ENCODE data around the gene AWAT1.

DNA sequence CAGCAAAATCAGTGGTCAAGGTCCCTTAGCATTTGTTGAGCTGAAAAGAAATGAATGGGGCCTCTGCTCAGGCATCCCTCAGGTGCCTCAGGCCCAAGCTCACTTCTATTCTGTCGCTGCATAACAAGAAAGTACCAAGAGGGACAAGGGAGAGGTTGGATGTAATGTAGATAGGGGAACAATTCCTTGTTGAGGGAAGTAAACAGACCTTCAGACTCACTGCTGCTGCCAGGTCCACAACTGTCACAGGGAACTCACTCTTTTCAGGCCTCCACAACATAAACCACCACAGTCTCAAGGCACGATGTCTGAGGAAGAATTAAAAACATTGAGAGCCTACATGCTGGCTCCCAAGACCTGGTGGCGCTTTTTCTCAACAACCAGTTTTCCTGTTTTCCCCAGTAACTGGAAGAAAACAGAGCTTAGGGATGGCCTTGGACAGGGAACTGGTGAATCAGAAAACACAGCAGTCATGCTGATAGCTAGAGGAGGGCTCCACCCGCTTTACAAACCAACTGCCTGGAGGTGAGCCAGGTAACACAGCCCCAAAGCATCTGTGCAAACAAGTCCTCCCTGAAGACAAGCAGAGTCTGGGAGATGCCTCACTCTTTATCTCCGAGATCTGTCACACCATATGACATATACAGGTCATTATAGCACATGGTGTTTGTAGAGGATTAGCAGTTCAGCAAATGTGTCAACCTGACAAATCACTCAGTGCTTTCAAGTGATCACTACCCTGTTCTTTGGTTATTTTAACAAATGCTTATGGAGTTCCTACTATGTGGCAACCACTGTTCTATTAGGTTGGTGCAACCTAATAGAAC lies 14.3 kb upstream of the AWAT1 start:
- no peak for TF ChIP-seq GATA2 (IDR thresholded peaks at IDR 0.05; ENCODE audit: low read depth, low read length)
- TF ChIP-seq GATA3 (IDR thresholded peaks at IDR 0.05; ENCODE audit: low read depth, low read length), result no peak

Data from SH-SY5Y (cell line).